ENCODE data around the gene MCM6. TPM values are rescaled to one million over a fixed set of nuclear protein-coding genes. Genes with fewer than 3 reads are reported as not detected.

Gene MCM6
- polyA plus RNA-seq, 4 donors: 9.5 to 54.2 (median 24.0) TPM

Other genes starting within 250 kb of the MCM6 start
- 100 to 1,000 TPM in 1 of 4 donors, 10 to 100 TPM in 3; 40.0 to 129 (median 54.7) TPM for gene UBXN4, start 134.6 kb downstream of the MCM6 start, polyA plus RNA-seq
- gene LCT, start 39.3 kb downstream of the MCM6 start, polyA plus RNA-seq: 100 to 1,000 TPM in 1 of 4 donors, 10 to 100 TPM in 3; 37.0 to 332 (median 73.6) TPM
- gene DARS1, start 109.2 kb upstream of the MCM6 start, polyA plus RNA-seq: 10 to 100 TPM; 27.8 to 72.8 (median 33.1) TPM
- gene CXCR4, start 241.7 kb upstream of the MCM6 start, polyA plus RNA-seq: 10 to 100 TPM in 2 of 4 donors, 1 to 10 TPM in 2; 4.5 to 24.8 (median 8.5) TPM